A549 (cell line): ENCODE measurements around the gene TRIM29. TPM values are rescaled to one million over a fixed set of nuclear protein-coding genes. Genes with fewer than 3 reads are reported as not detected.

ENCODE experiments used
- ATAC-seq, 2 experiments: fragments of 200-7000 bp in 1 of 2; fragments of >200 bp in 1 of 2; cut with Nextera tagmentation in 1 of 2; cut with Tn5 transposase in 1 of 2; 3 replicates each; pipeline versions ENCODE4 v1.8.0 to v1.9.1; 2018 to 2020; ENCODE audit warnings: mild to moderate bottlenecking in 1 of 2, moderate library complexity in 1 of 2
- CTCF ChIA-PET: fragments of 300-600 bp; sonication (Branson Sonifier 250); formaldehyde crosslinking; extraction: SDS; loops from one replicate; lab custom pipeline; 2021; ENCODE audit warnings: antibody characterized with exemption, inconsistent platforms; lab: Yijun Ruan, JAX
- POLR2A ChIA-PET: fragments of 350-600 bp; formaldehyde crosslinking; extraction: SDS; loops from one replicate; lab custom pipeline; 2021; ENCODE audit warnings: antibody characterized with exemption, inconsistent platforms; lab: Yijun Ruan, JAX
- DNase-seq, 2 experiments: peaks; one replicate each; pipeline versions ENCODE4 v3.0.0 to v3.0.0-alpha.2; 2011 to 2016; ENCODE audit warnings: low read depth in 1 of 2, low spot score in 1 of 2
- FAIRE-seq: peaks from 2 replicates; lab custom pipeline; 2011; peaks lifted over from hg19 to GRCh38; lab: Jason Lieb, UNC
- H3K27ac ChIP-seq, 2 experiments: fragments of >200 bp; sonication (Bioruptor Twin); formaldehyde crosslinking; 3 replicates each; pipeline ENCODE4 v1.5.1; 2016 to 2017
- H3K4me1 ChIP-seq: fragments of >200 bp; sonication (Bioruptor Twin); formaldehyde crosslinking; 3 replicates; pipeline ENCODE4 v1.6.1; 2016
- H3K4me2 ChIP-seq: fragments of >200 bp; sonication (Bioruptor Twin); formaldehyde crosslinking; 3 replicates; pipeline ENCODE4 v1.6.1; 2016
- H3K4me3 ChIP-seq: fragments of >200 bp; sonication (Bioruptor Twin); formaldehyde crosslinking; 3 replicates; pipeline ENCODE4 v1.5.1; 2016
- H3K9me3 ChIP-seq: fragments of >200 bp; sonication (Bioruptor Twin); formaldehyde crosslinking; 3 replicates; pipeline ENCODE4 v1.6.1; 2016
- ATOH8 ChIP-seq: fragments of 250-450 bp; sonication (Bioruptor Pico); IDR thresholded peaks from 2 replicates; pipeline ENCODE4 v1.5.0; 2020; ENCODE audit warnings: low read depth, mild to moderate bottlenecking, moderate library complexity
- CBX2 ChIP-seq: fragments of 200-600 bp; sonication (generic); IDR thresholded peaks from 2 replicates; pipeline ENCODE4 v1.6.1; 2016; ENCODE audit warnings: low read depth, mild to moderate bottlenecking, borderline replicate concordance
- CHD2 ChIP-seq: fragments of 150-350 bp; IDR thresholded peaks from 2 replicates; pipeline ENCODE4 v1.6.1; 2014; ENCODE audit warnings: low read length; ENCODE audit not compliant: partially characterized antibody
- ESRRA ChIP-seq: fragments of 150-350 bp; IDR thresholded peaks from 2 replicates; pipeline ENCODE4 v1.6.1; 2014; ENCODE audit warnings: mild to moderate bottlenecking, low read length, borderline replicate concordance
- FOSB ChIP-seq: fragments of 250-450 bp; sonication (Bioruptor Pico); IDR thresholded peaks from 2 replicates; pipeline ENCODE4 v1.5.0; 2020; ENCODE audit warnings: mild to moderate bottlenecking, moderate library complexity
- FOXS1 ChIP-seq: fragments of 250-450 bp; sonication (Bioruptor Pico); IDR thresholded peaks from 2 replicates; pipeline ENCODE4 v1.5.0; 2020; ENCODE audit warnings: mild to moderate bottlenecking, moderate library complexity
- HDAC2 ChIP-seq: fragments of 200-600 bp; sonication (generic); IDR thresholded peaks from 2 replicates; pipeline ENCODE4 v1.6.1; 2016
- HEYL ChIP-seq: fragments of 250-450 bp; sonication (Bioruptor Pico); IDR thresholded peaks from 2 replicates; pipeline ENCODE4 v1.8.0; 2021; ENCODE audit warnings: mild to moderate bottlenecking, moderate library complexity
- HOXB13 ChIP-seq: fragments of 250-450 bp; sonication (Bioruptor Pico); IDR thresholded peaks from 2 replicates; pipeline ENCODE4 v1.5.0; 2020; ENCODE audit warnings: low read depth, mild to moderate bottlenecking, moderate library complexity
- HOXB5 ChIP-seq: fragments of 250-450 bp; sonication (Bioruptor Pico); IDR thresholded peaks from 2 replicates; pipeline ENCODE4 v1.5.0; 2020; ENCODE audit warnings: mild to moderate bottlenecking, moderate library complexity
- JUN ChIP-seq, 2 experiments: fragments of >200 bp; sonication (Bioruptor Twin); formaldehyde crosslinking; IDR thresholded peaks; 2 replicates in 1 of 2; 3 replicates in 1 of 2; pipeline ENCODE4 v1.6.1; 2016 to 2017
- JUNB ChIP-seq: fragments of >200 bp; sonication (Bioruptor Twin); formaldehyde crosslinking; IDR thresholded peaks from 2 replicates; pipeline ENCODE4 v1.6.1; 2016
- MAZ ChIP-seq: fragments of 150-350 bp; IDR thresholded peaks from 2 replicates; pipeline ENCODE4 v1.6.1; 2014; ENCODE audit warnings: antibody characterized with exemption, low read depth, low read length, borderline replicate concordance
- POLR2AphosphoS2 ChIP-seq: conservative IDR thresholded peaks from 2 replicates; pipeline ENCODE4 v1.6.1; 2012; ENCODE audit warnings: low read length, improper control_type of control experiment, inconsistent platforms
- RARB ChIP-seq: fragments of 250-450 bp; sonication (Bioruptor Pico); IDR thresholded peaks from 2 replicates; pipeline ENCODE4 v1.8.0; 2021; ENCODE audit warnings: mild to moderate bottlenecking, moderate library complexity
- RFX5 ChIP-seq: fragments of 450-650 bp; IDR thresholded peaks from 2 replicates; pipeline ENCODE4 v1.7.1; 2014; ENCODE audit warnings: antibody characterized with exemption, mild to moderate bottlenecking, moderate library complexity
- SMC3 ChIP-seq: fragments of >200 bp; sonication (Bioruptor Twin); formaldehyde crosslinking; IDR thresholded peaks from 3 replicates; pipeline ENCODE4 v1.6.1; 2018; ENCODE audit warnings: inconsistent platforms
- SREBF2 ChIP-seq: fragments of 450-650 bp; IDR thresholded peaks from 2 replicates; pipeline ENCODE4 v1.6.1; 2014; ENCODE audit warnings: mild to moderate bottlenecking, moderate library complexity
- TFCP2L1 ChIP-seq: fragments of 250-450 bp; sonication (Bioruptor Pico); IDR thresholded peaks from 2 replicates; pipeline ENCODE4 v1.5.0; 2021; ENCODE audit warnings: mild to moderate bottlenecking
- TP53 ChIP-seq: fragments of 250-450 bp; sonication (Bioruptor Pico); IDR thresholded peaks from 2 replicates; pipeline ENCODE4 v1.5.0; 2021; ENCODE audit warnings: mild to moderate bottlenecking, moderate library complexity
- ZFP36 ChIP-seq: fragments of 450-650 bp; IDR thresholded peaks from 2 replicates; pipeline ENCODE4 v1.6.1; 2014; ENCODE audit warnings: borderline replicate concordance; ENCODE audit not compliant: partially characterized antibody
- ZNF302 ChIP-seq: fragments of 250-450 bp; sonication (Bioruptor Pico); IDR thresholded peaks from 2 replicates; pipeline ENCODE4 v1.9.0; 2021; ENCODE audit warnings: inconsistent platforms, mild to moderate bottlenecking, moderate library complexity
- WGBS: methylation state at CpG from one replicate; pipeline ENCODE4 v1.1.6; 2017; ENCODE audit errors: missing lambda C conversion rate; 5-methylcytosine and 5-hydroxymethylcytosine counted together
- polyA plus RNA-seq, 4 experiments: library from polyadenylated mRNA; depleted of rRNA in 3 of 4; stranded (reverse); fragments of >200 nt; fragmentation: RNase III in 1 of 4; extraction: RNeasy Plus Mini Kit Qiagen cat#74134 plus additional on column Dnase treatment in 1 of 4; gene quantifications; 2 replicates in 3 of 4; 3 replicates in 1 of 4; pipeline ENCODE4 v1.2.3, GENCODE V29; 2011 to 2017
- TF ChIP-seq, protein P1 (sequence below): fragments of >200 bp; sonication (Bioruptor Twin); formaldehyde crosslinking; IDR thresholded peaks from 3 replicates; pipeline ENCODE4 v1.5.1; 2016
- TF ChIP-seq, protein P2 (sequence below): fragments of >200 bp; sonication (Bioruptor Twin); formaldehyde crosslinking; IDR thresholded peaks from 3 replicates; pipeline ENCODE4 v1.6.1; 2016

Gene TRIM29
- polyA plus RNA-seq, 2 of the 4 experiments (the other 2 are of a cell fraction): 2.7 to 3.6 TPM

- TF ChIP-seq TP53 (no peak), FOSB (CRISPR knock-in tag) (no peak), TFCP2L1 (CRISPR knock-in tag) (no peak), SREBF2 (no peak)
- TF ChIP-seq, protein P1, sequence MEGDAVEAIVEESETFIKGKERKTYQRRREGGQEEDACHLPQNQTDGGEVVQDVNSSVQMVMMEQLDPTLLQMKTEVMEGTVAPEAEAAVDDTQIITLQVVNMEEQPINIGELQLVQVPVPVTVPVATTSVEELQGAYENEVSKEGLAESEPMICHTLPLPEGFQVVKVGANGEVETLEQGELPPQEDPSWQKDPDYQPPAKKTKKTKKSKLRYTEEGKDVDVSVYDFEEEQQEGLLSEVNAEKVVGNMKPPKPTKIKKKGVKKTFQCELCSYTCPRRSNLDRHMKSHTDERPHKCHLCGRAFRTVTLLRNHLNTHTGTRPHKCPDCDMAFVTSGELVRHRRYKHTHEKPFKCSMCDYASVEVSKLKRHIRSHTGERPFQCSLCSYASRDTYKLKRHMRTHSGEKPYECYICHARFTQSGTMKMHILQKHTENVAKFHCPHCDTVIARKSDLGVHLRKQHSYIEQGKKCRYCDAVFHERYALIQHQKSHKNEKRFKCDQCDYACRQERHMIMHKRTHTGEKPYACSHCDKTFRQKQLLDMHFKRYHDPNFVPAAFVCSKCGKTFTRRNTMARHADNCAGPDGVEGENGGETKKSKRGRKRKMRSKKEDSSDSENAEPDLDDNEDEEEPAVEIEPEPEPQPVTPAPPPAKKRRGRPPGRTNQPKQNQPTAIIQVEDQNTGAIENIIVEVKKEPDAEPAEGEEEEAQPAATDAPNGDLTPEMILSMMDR: no peak
- ChIA-PET CTCF (interaction anchor here (1.4 kb wide), 1 partner anchor 15 kb away, joined by 5 read pairs; no protein-coding TSS in a partner anchor), POLR2A (no interaction called here)
- Histone ChIP-seq H3K4me3 (no peak overlapping the region), H3K4me1 (peaks cover 40% of the 10 kb centered on the region), H3K4me2 (no peak overlapping the region), H3K9me3 (no peaks in the 10 kb centered on the region), H3K27ac (no peak overlapping the region; a peak in 1 of 6 replicates)
- ATAC-seq (no peak), DNase-seq (no peak), FAIRE-seq (no peak)
- WGBS: 86% methylated on average over 12 of the region's 12 CpGs
Measured at GRCh38 chr11:120122924-120123683, 14.8 kb downstream of the TRIM29 start.

DNA sequence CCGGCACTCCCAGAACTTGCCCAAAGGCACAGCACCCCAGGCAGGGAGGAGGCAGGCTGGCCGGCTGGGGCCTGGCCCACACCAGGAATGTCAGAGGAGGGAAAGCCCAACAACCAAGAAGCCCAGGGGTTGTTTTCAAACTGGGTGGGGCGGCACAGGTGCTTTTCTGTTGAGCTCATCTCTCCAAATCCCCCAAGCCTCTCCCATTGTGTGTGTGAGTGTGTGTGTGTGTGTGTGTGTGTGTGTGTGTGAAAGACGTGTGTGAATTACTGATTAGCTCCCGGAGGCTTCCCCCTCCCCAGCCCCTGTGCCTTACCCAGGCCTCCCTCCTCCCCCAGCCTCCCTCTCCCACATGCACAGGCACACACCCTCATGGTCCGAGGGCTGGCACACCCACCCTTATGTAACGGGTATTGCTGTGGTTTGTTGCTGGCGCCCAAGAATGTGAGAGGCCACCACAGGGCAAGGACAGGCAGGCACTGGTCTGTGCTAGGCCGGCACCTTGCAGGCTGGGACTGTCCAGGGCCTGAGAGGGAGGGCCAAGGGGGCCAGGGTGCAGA is 15.9 kb downstream of the TRIM29 start:
- no peak for ATAC-seq
- POLR2A ChIA-PET: no interaction called here
- TF ChIP-seq, protein P2, sequence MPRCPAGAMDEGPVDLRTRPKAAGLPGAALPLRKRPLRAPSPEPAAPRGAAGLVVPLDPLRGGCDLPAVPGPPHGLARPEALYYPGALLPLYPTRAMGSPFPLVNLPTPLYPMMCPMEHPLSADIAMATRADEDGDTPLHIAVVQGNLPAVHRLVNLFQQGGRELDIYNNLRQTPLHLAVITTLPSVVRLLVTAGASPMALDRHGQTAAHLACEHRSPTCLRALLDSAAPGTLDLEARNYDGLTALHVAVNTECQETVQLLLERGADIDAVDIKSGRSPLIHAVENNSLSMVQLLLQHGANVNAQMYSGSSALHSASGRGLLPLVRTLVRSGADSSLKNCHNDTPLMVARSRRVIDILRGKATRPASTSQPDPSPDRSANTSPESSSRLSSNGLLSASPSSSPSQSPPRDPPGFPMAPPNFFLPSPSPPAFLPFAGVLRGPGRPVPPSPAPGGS: no peak
- TF ChIP-seq ESRRA (no peak), TFCP2L1 (CRISPR knock-in tag) (no peak), FOXS1 (CRISPR knock-in tag) (no peak), CBX2 (no peak), RARB (no peak), SMC3 (no peak), ZNF302 (CRISPR knock-in tag) (no peak), POLR2AphosphoS2 (no peak), ATOH8 (CRISPR knock-in tag) (no peak), HDAC2 (no peak), MAZ (no peak)
- TF ChIP-seq, all 56 proteins: peak for 0
- CTCF ChIA-PET: no interaction called here
- DNase-seq (no peak), FAIRE-seq (no peak)
- WGBS: 42% methylated on average over 8 of the region's 9 CpGs
- Histone ChIP-seq H3K4me3 (no peak overlapping the region), H3K27ac (peak overlapping the region; percentile 10 to 34; a peak in 1 of 6 replicates), H3K4me1 (peaks cover 37% of the 10 kb centered on the region), H3K9me3 (no peaks in the 10 kb centered on the region), H3K4me2 (no peak overlapping the region)

GRCh38 chr11:120121336-120121735 is 16.6 kb downstream of the TRIM29 start:
- CTCF ChIA-PET: interaction anchor here (5.3 kb wide), 1 partner anchor 13 kb away, joined by 34 read pairs; no protein-coding TSS in a partner anchor
- no peak for DNase-seq
- H3K4me3 ChIP-seq: no peak overlapping the region

More at GRCh38 chr11:120121336-120121735, 16.6 kb downstream of the TRIM29 start:
- FAIRE-seq (no peak), ATAC-seq (no peak)
- Histone ChIP-seq H3K4me1 (peaks cover 37% of the 10 kb centered on the region), H3K4me2 (no peak overlapping the region), H3K27ac (peak overlapping the region; percentile 10 to 34; a peak in 1 of 6 replicates), H3K9me3 (no peaks in the 10 kb centered on the region)
- POLR2A ChIA-PET: no interaction called here
- 65% methylated on average over 2 of the region's 3 CpGs for WGBS
- TF ChIP-seq JUNB (no peak), CHD2 (no peak), TP53 (no peak), HOXB5 (CRISPR knock-in tag) (no peak), ZNF302 (CRISPR knock-in tag) (no peak), SREBF2 (no peak), HEYL (CRISPR knock-in tag) (no peak), HOXB13 (CRISPR knock-in tag) (no peak), JUN (IDR thresholded peaks at IDR 0.05) (no peak), RARB (no peak), ZFP36 (no peak), RFX5 (no peak)
